GM10266 (cell line): ENCODE results near the gene AREL1.

ENCODE experiments used
- DNase-seq: peaks from one replicate; pipeline ENCODE4 v3.0.0; 2012; ENCODE audit errors: extremely low spot score
- CTCF ChIP-seq: IDR thresholded peaks from 2 replicates; pipeline ENCODE4 v1.5.1; 2012; ENCODE audit warnings: mild to moderate bottlenecking, low read depth; ENCODE audit not compliant: control insufficient read depth, insufficient read depth; ENCODE audit errors: missing control alignments

AREL1 gene

DNA sequence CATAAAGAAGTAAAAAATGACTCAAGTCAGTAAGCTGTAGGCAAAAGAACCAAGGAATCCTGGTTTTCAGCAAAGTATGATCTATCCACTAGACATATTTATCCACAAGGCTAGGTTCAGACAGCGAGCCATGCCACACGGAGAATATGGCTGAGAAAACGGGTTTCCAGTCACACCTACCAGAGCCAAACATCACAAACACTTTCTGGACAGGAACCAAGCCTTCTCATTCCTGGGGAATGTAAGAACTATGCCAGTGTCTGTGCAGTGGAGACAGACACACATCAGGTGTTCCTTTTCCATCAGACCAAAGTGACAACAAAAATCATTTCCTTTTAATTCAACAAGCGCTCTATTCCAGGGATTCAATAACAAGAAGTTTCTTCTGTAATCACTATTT is 41.1 kb downstream of the AREL1 start:
- no peak for TF ChIP-seq CTCF
- DNase-seq = no peak

DNA sequence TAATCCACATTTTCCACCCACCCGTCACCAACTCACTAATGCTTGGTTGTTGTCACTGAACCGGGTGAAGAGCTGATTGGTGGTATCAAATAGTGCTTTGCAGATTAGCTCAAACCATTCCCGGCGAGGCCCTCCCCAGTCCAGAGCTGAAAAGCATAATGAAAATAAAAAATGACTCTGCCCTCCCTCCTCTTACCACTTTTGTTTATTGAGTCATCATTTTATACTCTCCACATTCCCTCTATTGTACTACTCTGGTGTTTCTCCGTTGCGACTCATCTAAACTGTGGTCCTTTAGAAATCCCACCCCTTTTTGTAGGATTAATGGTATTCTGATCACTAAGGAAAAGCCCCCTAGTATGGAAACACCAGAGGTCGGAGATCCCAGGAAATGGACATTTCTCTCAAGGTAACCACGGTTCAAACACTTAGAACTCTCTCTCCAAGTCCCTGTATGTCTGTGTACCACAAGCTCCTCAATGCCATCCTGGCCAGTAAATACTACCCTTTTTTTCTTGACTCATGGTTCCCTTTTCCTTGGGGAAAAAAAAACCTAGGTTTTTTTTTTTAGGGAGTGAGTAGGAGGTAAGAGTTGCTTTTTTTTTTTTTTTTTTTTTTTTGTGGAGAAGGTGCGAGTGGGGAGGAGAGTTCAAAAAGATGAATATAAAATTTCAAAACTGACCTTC is 42.0 kb downstream of the AREL1 start:
- DNase-seq = no peak
- no peak for TF ChIP-seq CTCF

DNA sequence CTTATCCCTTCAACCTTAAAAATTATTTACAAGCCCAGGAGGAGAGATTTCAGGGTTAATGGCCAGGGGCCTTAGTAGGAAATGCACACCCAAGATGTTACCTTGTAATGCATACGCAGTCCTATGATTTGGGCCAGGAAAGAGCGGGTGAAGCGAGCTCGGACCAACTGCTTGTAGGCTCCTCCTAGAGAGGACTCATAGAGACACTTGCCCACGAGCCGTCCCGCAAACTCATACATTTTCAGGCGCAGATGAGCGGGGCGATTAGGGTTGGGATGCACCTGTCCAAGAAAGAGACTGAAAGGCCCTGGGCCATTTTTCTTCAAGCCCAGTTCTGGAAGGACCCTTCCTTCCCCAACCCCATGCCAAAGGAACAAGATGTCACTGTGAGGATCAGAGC is 43.0 kb downstream of the AREL1 start:
- TF ChIP-seq CTCF = no peak
- DNase-seq = no peak

- TF ChIP-seq CTCF = no peak
- DNase-seq = no peak
These were observed 43.6 kb downstream of the AREL1 start for GRCh38 chr14:74669256-74669655.

- no peak for TF ChIP-seq CTCF
- DNase-seq = no peak
These were observed 45.1 kb downstream of the AREL1 start for GRCh38 chr14:74667758-74668157.

DNA sequence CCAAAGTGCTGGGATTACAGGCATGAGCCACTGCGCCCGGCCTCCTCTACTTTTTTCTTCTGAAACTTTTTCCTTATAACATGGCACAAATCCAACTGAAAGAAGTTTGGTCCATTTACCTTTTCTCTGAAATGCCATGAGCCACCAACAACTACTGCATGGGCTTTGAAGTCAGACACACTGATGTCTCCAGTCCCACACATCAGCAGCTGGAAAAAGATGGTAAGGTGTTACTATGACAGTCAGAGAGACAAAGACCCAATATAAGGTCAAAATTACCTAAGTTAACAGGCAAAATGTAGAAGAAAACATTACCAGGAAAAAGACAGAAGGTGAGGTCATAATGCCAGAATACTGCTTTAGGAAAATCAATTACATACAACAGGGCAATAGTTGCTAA is 48.2 kb downstream of the AREL1 start:
- no peak for TF ChIP-seq CTCF
- DNase-seq = no peak

DNA sequence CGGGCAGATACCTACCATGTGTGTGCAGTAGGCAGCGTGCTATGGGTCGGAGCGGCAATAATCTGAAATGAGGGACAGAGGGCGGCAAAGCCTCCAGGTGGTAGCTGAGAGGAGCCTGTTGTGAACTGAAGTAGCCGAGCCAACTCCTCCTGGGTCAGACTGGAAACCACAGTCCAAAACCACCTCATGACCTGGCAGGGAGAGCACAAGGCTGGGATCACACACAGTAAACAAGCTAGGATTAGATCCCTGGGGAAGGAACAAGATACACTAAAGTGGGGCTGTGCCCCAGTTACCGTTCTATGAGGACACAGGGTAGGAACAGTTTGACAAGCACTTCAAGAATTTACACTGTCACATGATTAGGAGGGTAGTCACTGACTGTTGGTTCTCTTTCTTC is 49.0 kb downstream of the AREL1 start:
- no peak for TF ChIP-seq CTCF
- DNase-seq = no peak
